Testis (tissue), 3 donors: ENCODE data around the gene PGA5. TPM values are rescaled to one million over a fixed set of nuclear protein-coding genes. Genes with fewer than 3 reads are reported as not detected.

Experiments used
- DNase-seq: peaks from one replicate; pipeline ENCODE4 v3.0.0-alpha.2; 2019
- H3K27ac ChIP-seq, 2 donors: fragments of 200-600 bp; sonication (generic); one replicate each; pipeline ENCODE4 v1.5.1; 2019
- H3K27me3 ChIP-seq: fragments of 200-600 bp; sonication (generic); one replicate; pipeline ENCODE4 v1.5.1; 2019
- H3K36me3 ChIP-seq: fragments of 200-600 bp; sonication (generic); one replicate; pipeline ENCODE4 v1.5.1; 2017; ENCODE audit warnings: low read depth; ENCODE audit errors: missing control alignments
- H3K4me1 ChIP-seq: fragments of 200-600 bp; sonication (generic); one replicate; pipeline ENCODE4 v1.5.1; 2019
- H3K4me3 ChIP-seq, 2 donors: fragments of 200-600 bp; sonication (generic); one replicate each; pipeline ENCODE4 v1.5.1; 2017 to 2019
- H3K9me3 ChIP-seq: fragments of 200-600 bp; sonication (generic); one replicate; pipeline ENCODE4 v1.5.1; 2017
- CTCF ChIP-seq, 3 experiments: fragments of 450-650 bp in 2 of 3; fragments of 200-600 bp in 1 of 3; sonication (generic) in 1 of 3; IDR thresholded peaks; one replicate each; pipeline ENCODE4 v1.5.1; 2016 to 2019; ENCODE audit warnings: antibody characterized with exemption in 3 of 3, mild to moderate bottlenecking in 2 of 3, moderate library complexity in 1 of 3
- POLR2A ChIP-seq: fragments of 450-650 bp; IDR thresholded peaks from one replicate; pipeline ENCODE4 v1.6.1; 2017; ENCODE audit warnings: antibody characterized with exemption, mild to moderate bottlenecking, moderate library complexity
- WGBS, 2 donors: methylation state at CpG; one replicate each; pipeline ENCODE4 v1.1.5; 2018; 5-methylcytosine and 5-hydroxymethylcytosine counted together
- intact Hi-C: fragments of 100-400 bp; cut with DNase I; formaldehyde crosslinking; loops from one replicate; pipeline ENCODE4 v1.15.1; 2023; ENCODE audit warnings: low total_unique reads
- polyA plus RNA-seq: library from polyadenylated mRNA; stranded (reverse); fragments of 350-450 nt; fragmentation: Illumina TruSeq; extraction: RNeasy Lipid Tissue Mini Kit (QIAGEN cat#74804); gene quantifications from one replicate; pipeline ENCODE4 v1.2.3, GENCODE V29; 2014; ENCODE audit warnings: low read depth, low replicate concordance; ENCODE audit not compliant: insufficient read depth
- total RNA-seq, 2 donors: library from RNA; depleted of rRNA; stranded (reverse); fragments of >200 nt; gene quantifications; one replicate each; pipeline ENCODE4 v1.2.3, GENCODE V29; 2016

PGA5 gene
- total and polyA plus RNA-seq, 3 donors from 2014 or later: 0.39 to 1.5 (median 0.43) TPM

DNA sequence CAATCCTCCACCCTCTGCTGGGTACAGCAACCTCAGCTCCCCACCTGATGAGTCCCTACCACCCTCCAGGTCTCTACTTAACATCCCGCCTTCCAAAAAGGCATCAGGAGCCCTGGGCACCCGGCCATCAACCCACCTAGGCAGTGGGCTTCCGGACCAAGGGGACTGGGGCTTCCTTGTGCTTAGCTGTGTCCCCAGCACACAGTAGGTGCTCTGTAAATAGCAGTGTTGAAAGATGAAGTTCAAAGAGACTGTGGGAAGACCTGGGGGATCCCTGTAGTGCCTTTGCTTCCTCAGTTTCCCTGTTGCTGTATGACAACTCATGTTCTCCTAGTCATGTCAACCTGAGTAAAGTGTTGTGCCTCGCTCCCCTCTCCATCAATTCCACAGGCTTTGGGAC is 33.1 kb downstream of the PGA5 start:
- Histone ChIP-seq H3K27me3 (no peaks in the 10 kb centered on the region), H3K36me3 (no peaks in the 10 kb centered on the region), H3K4me3 (no peak overlapping the region), H3K9me3 (no peaks in the 10 kb centered on the region), H3K27ac (no peak overlapping the region), H3K4me1 (no peaks in the 10 kb centered on the region)
- intact Hi-C loops: no loop called here
- no peak for DNase-seq
- no peak for TF ChIP-seq POLR2A
- no peak for TF ChIP-seq CTCF (IDR thresholded peaks at IDR 0.05)
- 92 to 99% methylated on average over 4 of the region's 4 CpGs for WGBS, 2 donors

- Histone ChIP-seq H3K27ac (no peak overlapping the region), H3K4me1 (no peaks in the 10 kb centered on the region), H3K27me3 (no peaks in the 10 kb centered on the region), H3K4me3 (no peak overlapping the region), H3K9me3 (no peaks in the 10 kb centered on the region), H3K36me3 (no peaks in the 10 kb centered on the region)
- DNase-seq: no peak
- intact Hi-C loops: no loop called here
- 89 to 98% methylated on average over 4 of the region's 4 CpGs for WGBS, 2 donors
- TF ChIP-seq CTCF (IDR thresholded peaks at IDR 0.05) (no peak), POLR2A (no peak)
Measured at GRCh38 chr11:61275191-61275590, 34.2 kb downstream of the PGA5 start.

DNA sequence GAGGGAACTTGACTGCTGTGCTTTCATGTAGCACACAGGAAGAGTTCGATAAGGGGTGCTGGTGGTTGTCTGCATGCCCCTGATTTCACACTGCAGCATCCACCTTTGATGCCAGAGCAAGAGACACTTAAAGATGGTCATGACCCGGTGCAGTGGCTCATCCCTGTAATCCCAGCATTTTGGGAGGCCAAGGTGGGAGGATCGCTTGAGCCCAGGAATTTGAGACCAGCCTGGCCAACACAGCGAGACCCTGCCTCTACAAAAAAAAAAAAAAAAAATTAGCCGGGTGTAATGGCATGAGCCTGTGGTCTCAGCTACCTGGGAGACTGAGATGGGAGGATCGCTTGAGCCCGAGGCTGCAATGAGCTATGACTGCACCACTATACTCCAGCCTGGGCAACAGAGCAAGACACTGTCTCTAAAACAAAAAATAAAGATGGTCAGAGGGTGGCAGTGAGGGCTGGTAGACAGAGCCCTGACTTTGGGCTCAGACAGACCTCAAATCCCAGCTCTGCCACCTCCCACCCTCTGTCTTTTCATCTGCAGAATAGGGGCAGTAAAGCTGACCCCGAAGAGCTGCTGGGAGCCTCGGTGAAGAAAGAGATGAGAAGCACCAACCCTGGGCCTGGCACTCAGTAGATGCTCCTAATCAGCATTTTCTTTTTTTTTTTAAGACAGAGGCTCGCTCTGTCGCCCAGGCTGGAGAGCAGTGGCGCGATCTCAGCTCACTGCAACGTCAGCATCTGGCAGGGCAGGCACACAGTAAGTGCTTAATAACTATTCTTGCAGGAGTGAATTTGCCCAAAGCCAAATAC is 36.4 kb downstream of the PGA5 start:
- Histone ChIP-seq H3K4me3 (no peak overlapping the region), H3K9me3 (no peaks in the 10 kb centered on the region), H3K36me3 (no peaks in the 10 kb centered on the region), H3K27me3 (no peaks in the 10 kb centered on the region), H3K4me1 (no peaks in the 10 kb centered on the region), H3K27ac (no peak overlapping the region)
- intact Hi-C loops: no loop called here
- no peak for TF ChIP-seq CTCF (IDR thresholded peaks at IDR 0.05)
- no peak for TF ChIP-seq POLR2A
- peak; percentile 53 for DNase-seq
- 75 to 83% methylated on average over 14 of the region's 14 CpGs for WGBS, 2 donors

- Histone ChIP-seq H3K27ac (peak overlapping the region in 1 of 2 donors; percentile 23), H3K9me3 (no peaks in the 10 kb centered on the region), H3K4me3 (no peak overlapping the region), H3K4me1 (no peaks in the 10 kb centered on the region), H3K27me3 (no peaks in the 10 kb centered on the region), H3K36me3 (no peaks in the 10 kb centered on the region)
- 48% methylated on average over 10 of the region's 10 CpGs for WGBS, 2 donors
- intact Hi-C loops: no loop called here
- TF ChIP-seq CTCF (IDR thresholded peaks at IDR 0.05) (no peak), POLR2A (no peak)
- DNase-seq: no peak
Measured at GRCh38 chr11:61278001-61278470, 37.1 kb downstream of the PGA5 start.
